GM23338 (cell line): ENCODE results near the gene AZIN2. TPM values are rescaled to one million over a fixed set of nuclear protein-coding genes. Genes with fewer than 3 reads are reported as not detected.

Experiments used
- ATAC-seq: fragments of 200-7000 bp; cut with Tn5 transposase; 3 replicates; pipeline ENCODE4 v1.9.1; 2020
- DNase-seq: peaks from one replicate; pipeline ENCODE4 v3.0.0-alpha.2; 2015; ENCODE audit warnings: low spot score
- H2AFZ ChIP-seq: fragments of 200-600 bp; sonication (generic); 2 replicates; pipeline ENCODE4 v1.8.0; 2016; ENCODE audit warnings: antibody characterized with exemption, mild to moderate bottlenecking, moderate library complexity
- H3F3A ChIP-seq: fragments of 200-600 bp; sonication (generic); replicated peaks from 2 replicates; pipeline ENCODE4 v1.8.0; 2017; ENCODE audit warnings: antibody characterized with exemption, mixed run types, low read depth
- H3K27ac ChIP-seq: fragments of 200-600 bp; sonication (generic); 2 replicates; pipeline ENCODE4 v1.6.1; 2016; ENCODE audit warnings: low read depth
- H3K27me3 ChIP-seq: fragments of 200-600 bp; sonication (generic); 2 replicates; pipeline ENCODE4 v1.8.0; 2016; ENCODE audit warnings: mild to moderate bottlenecking, mixed run types, moderate library complexity; ENCODE audit not compliant: insufficient read depth
- H3K36me3 ChIP-seq: fragments of 200-600 bp; sonication (generic); 2 replicates; pipeline ENCODE4 v1.8.0; 2016; ENCODE audit warnings: mild to moderate bottlenecking; ENCODE audit not compliant: insufficient read depth
- H3K4me1 ChIP-seq: fragments of 200-600 bp; sonication (generic); 2 replicates; pipeline ENCODE4 v1.8.0; 2016; ENCODE audit warnings: mild to moderate bottlenecking, moderate library complexity; ENCODE audit not compliant: insufficient read depth
- H3K4me2 ChIP-seq: fragments of 200-600 bp; sonication (generic); 2 replicates; pipeline ENCODE4 v1.7.1; 2017; ENCODE audit warnings: mixed run types
- H3K4me3 ChIP-seq: fragments of 200-600 bp; sonication (generic); 2 replicates; pipeline ENCODE4 v1.6.1; 2016; ENCODE audit warnings: mixed run types
- H3K79me2 ChIP-seq: fragments of 200-600 bp; sonication (generic); replicated peaks from 2 replicates; pipeline ENCODE4 v1.8.0; 2017; ENCODE audit warnings: mild to moderate bottlenecking; ENCODE audit not compliant: insufficient read depth
- H3K9me2 ChIP-seq: fragments of 200-600 bp; sonication (generic); 2 replicates; pipeline ENCODE4 v1.8.0; 2017; ENCODE audit not compliant: insufficient read depth
- H4K20me1 ChIP-seq: fragments of 200-600 bp; sonication (generic); replicated peaks from 2 replicates; pipeline ENCODE4 v1.8.0; 2017; ENCODE audit warnings: mild to moderate bottlenecking; ENCODE audit not compliant: insufficient read depth
- H3K27ac Mint-ChIP-seq: 2 replicates; pipeline ENCODE4 v1.8.0; 2020; ENCODE audit warnings: inconsistent platforms, mild to moderate bottlenecking, moderate library complexity, mixed read lengths
- H3K27me3 Mint-ChIP-seq: 3 replicates; pipeline ENCODE4 v1.8.0; 2022; ENCODE audit warnings: low read depth, mild to moderate bottlenecking, moderate library complexity, mixed read lengths, inconsistent platforms; ENCODE audit not compliant: insufficient read depth, poor library complexity
- H3K36me3 Mint-ChIP-seq: 3 replicates; pipeline ENCODE4 v1.8.0; 2021; ENCODE audit warnings: low read depth, mild to moderate bottlenecking, inconsistent platforms, moderate library complexity, mixed read lengths
- H3K4me1 Mint-ChIP-seq: 3 replicates; pipeline ENCODE4 v1.8.0; 2020; ENCODE audit warnings: mild to moderate bottlenecking, inconsistent platforms, mixed read lengths
- H3K4me3 Mint-ChIP-seq: 3 replicates; pipeline ENCODE4 v1.8.0; 2021; ENCODE audit warnings: moderate library complexity, mild to moderate bottlenecking, inconsistent platforms, mixed read lengths
- H3K9me3 Mint-ChIP-seq: 3 replicates; pipeline ENCODE4 v1.8.0; 2020; ENCODE audit warnings: moderate library complexity, mild to moderate bottlenecking, inconsistent platforms, mixed read lengths
- CREB1 ChIP-seq: fragments of 250-450 bp; sonication (Bioruptor Pico); IDR thresholded peaks from 2 replicates; pipeline ENCODE4 v1.5.0; 2020; ENCODE audit warnings: low read depth, mild to moderate bottlenecking, moderate library complexity
- CTCF ChIP-seq, 2 experiments: fragments of 200-600 bp in 1 of 2; sonication (generic) in 1 of 2; conservative IDR thresholded peaks; 2 replicates each; pipeline versions ENCODE4 v1.5.1 to v1.6.1; 2016 to 2017; ENCODE audit warnings: antibody characterized with exemption in 2 of 2, low read depth in 2 of 2, mild to moderate bottlenecking in 2 of 2, moderate library complexity in 1 of 2
- ETS1 ChIP-seq: IDR thresholded peaks from 2 replicates; pipeline ENCODE4 v1.6.1; 2016; ENCODE audit warnings: antibody characterized with exemption
- EZH2 ChIP-seq: fragments of 200-600 bp; sonication (generic); IDR thresholded peaks from one replicate; pipeline ENCODE4 v1.8.0; 2017; ENCODE audit warnings: antibody characterized with exemption, mild to moderate bottlenecking, low read depth; ENCODE audit not compliant: unreplicated experiment
- EZH2phosphoT487 ChIP-seq: fragments of 200-600 bp; sonication (generic); IDR thresholded peaks from one replicate; pipeline ENCODE4 v1.8.1; 2018; ENCODE audit warnings: antibody characterized with exemption; ENCODE audit not compliant: unreplicated experiment
- JUNB ChIP-seq: IDR thresholded peaks from one replicate; pipeline ENCODE4 v1.6.1; 2016; ENCODE audit warnings: antibody characterized with exemption; ENCODE audit not compliant: unreplicated experiment
- NANOG ChIP-seq: IDR thresholded peaks from 2 replicates; pipeline ENCODE4 v1.6.1; 2016; ENCODE audit warnings: antibody characterized with exemption, borderline replicate concordance
- POLR2AphosphoS5 ChIP-seq: IDR thresholded peaks from 2 replicates; pipeline ENCODE4 v1.6.1; 2016; ENCODE audit warnings: antibody characterized with exemption, low read depth
- REST ChIP-seq: IDR thresholded peaks from one replicate; pipeline ENCODE4 v1.6.1; 2018; ENCODE audit warnings: antibody characterized with exemption; ENCODE audit not compliant: unreplicated experiment
- STAT1 ChIP-seq: IDR thresholded peaks from one replicate; pipeline ENCODE4 v1.6.1; 2016; ENCODE audit warnings: antibody characterized with exemption; ENCODE audit not compliant: unreplicated experiment
- ZNF114 ChIP-seq: fragments of 250-450 bp; sonication (Bioruptor Pico); IDR thresholded peaks from 2 replicates; pipeline ENCODE4 v1.5.0; 2020; ENCODE audit warnings: mild to moderate bottlenecking, moderate library complexity
- ZNF331 ChIP-seq: fragments of 250-450 bp; sonication (Bioruptor Pico); IDR thresholded peaks from 2 replicates; pipeline ENCODE4 v1.5.0; 2020; ENCODE audit warnings: low read depth, mild to moderate bottlenecking, moderate library complexity
- ZNF462 ChIP-seq: fragments of 250-450 bp; sonication (Bioruptor Pico); IDR thresholded peaks from 2 replicates; pipeline ENCODE4 v1.5.0; 2020; ENCODE audit warnings: mild to moderate bottlenecking, moderate library complexity
- polyA plus RNA-seq: library from polyadenylated mRNA; unstranded; fragments of >200 nt; fragmentation: Nextera tagmentation; extraction: Ambion mirVana; gene quantifications from 2 replicates; pipeline ENCODE4 v1.2.1, GENCODE V29; 2016
- total RNA-seq: library from RNA; depleted of rRNA; stranded (reverse); fragments of >200 nt; shearing (Covaris generic); gene quantifications from 2 replicates; pipeline ENCODE4 v1.2.3, GENCODE V29; 2014

Gene AZIN2
- total and polyA plus RNA-seq, 2 experiments from 2014 or later = 0.37 to 1.2 TPM

GRCh38 chr1:33133478-33134105 lies 52.6 kb downstream of the AZIN2 start:
- Mint-ChIP-seq H3K36me3 (no peaks in the 10 kb centered on the region; the same call in 2 of the 3 replicates), H3K27ac (no peak overlapping the region), H3K9me3 (no peaks in the 10 kb centered on the region), H3K27me3 (peaks cover 9% of the 10 kb centered on the region), H3K4me1 (peaks cover 18% of the 10 kb centered on the region), H3K4me3 (no peak overlapping the region)
- no peak overlapping the region for H3K4me3 ChIP-seq
- no peak overlapping the region for H3K4me2 ChIP-seq
- H3K27ac ChIP-seq = no peak overlapping the region
- no peaks in the 10 kb centered on the region for H3K27me3 ChIP-seq
- H3K79me2 ChIP-seq = no peaks in the 10 kb centered on the region
- no peak for ATAC-seq
- H2AFZ ChIP-seq = no peak overlapping the region
- H4K20me1 ChIP-seq = no peaks in the 10 kb centered on the region
- no peak for DNase-seq
- H3K4me1 ChIP-seq = peaks cover 22% of the 10 kb centered on the region
- no peaks in the 10 kb centered on the region; the same call in 1 of the 2 replicates for H3F3A ChIP-seq
- H3K36me3 ChIP-seq = no peaks in the 10 kb centered on the region
- TF ChIP-seq NANOG (no peak), EZH2phosphoT487 (no peak), STAT1 (no peak), POLR2AphosphoS5 (no peak), ZNF114 (no peak), REST (no peak), JUNB (no peak), ETS1 (no peak), EZH2 (no peak), CTCF (conservative IDR thresholded peaks at IDR 0.05; ENCODE audit: low read depth in 2 of 2) (no peak), ZNF331 (CRISPR knock-in tag) (no peak), ZNF462 (CRISPR knock-in tag) (no peak), CREB1 (CRISPR knock-in tag) (no peak)
- no peaks in the 10 kb centered on the region for H3K9me2 ChIP-seq
